Fibroblast of skin of left biceps (primary cell): ENCODE measurements around the gene CEP131.

Experiments
- DNase-seq, 2 experiments: peaks; one replicate each; pipeline ENCODE4 v3.0.0-alpha.2; 2013; ENCODE audit warnings: low read depth in 2 of 2

Gene CEP131

DNA sequence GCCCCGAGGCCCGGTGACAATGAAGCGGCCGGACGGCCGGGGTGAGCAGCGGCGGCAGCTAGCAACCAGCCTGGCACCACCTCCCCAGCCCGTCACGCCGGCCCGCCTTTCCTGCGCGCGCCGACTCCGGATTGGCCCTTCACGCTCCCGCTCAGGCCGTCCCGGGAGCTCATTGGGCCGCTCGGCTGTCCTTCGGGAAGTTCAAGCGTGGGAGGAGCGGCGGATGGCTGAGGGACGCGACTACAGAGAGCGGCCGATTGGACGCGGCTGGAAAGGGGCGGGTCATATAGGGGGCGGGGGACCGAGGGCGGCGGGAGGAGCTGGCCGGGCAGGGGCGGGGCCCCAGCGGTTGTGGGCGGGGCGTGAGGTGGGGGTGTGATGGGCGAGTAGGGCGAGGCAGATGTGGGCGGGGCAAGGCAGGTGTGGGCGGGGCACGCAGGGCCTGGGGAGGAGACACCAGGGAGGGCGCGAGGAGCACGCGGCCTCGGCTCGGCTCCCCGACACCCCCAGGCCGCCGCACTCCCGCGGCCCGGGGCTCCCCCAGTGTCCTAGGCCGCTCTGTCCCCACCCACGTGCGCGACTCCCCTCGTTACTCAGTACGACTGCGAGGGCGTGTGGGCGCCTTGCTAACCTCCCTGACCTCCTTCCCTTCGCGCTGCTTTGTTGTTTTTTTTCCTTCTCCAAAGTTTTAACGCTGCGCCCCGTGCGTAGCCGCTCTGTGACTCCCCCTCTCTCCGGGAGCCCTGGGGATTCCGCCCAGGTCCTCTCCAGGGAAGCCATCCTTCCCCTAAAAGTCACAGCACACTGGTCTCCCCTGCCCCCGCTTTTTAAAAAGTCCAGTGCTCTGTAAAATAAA is at the start of gene CEP131:
Gene CEP131, minus strand, starts transcription at position 60 of the 856 bp plus-strand sequence. CDS start 2,909 bp downstream, outside the sequence.
- peak; percentile 95 to 96 for DNase-seq

DNA sequence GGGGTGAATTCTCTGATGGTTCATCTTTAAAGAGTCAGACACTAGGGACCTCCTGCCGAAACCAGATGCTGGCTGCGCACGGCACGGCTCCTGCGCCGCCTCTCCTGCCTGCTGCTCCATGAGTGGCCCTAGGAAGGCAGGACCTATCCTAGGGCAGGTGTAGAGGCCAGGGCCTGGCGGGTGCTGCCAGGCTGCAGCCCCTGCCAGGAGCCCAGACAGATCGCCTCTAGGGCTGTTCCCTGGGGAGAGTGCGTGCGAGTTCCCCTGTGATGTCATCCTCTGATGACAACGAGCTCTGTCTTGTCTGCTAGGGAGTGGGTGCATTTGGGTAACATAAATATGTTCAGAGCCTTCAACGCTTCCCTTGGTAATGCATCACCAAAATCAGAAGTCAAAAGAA is 48.5 kb upstream of the CEP131 start:
- no peak for DNase-seq

DNA sequence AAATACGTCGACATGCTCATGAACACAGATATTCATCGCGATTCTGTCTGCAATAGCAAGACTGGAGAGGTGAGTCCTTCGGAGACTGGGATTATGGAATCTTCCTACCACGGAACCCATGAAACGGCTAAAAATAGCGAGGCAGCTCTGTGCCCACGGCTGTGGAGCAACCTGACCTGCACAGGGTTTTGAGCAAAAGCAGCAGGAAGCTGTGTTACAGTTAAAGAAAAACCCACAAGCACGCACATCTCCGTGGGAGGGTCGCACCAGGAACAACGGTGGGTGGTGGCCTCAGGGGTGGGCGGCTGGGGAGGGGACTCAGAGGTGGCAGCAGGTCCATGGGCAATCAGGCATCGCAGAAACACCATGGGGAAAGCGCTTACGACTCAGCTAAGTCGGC is 47.5 kb upstream of the CEP131 start:
- no peak for DNase-seq

- DNase-seq = no peak
Measured at GRCh38 chr17:81267390-81268067, 44.8 kb upstream of the CEP131 start.

DNA sequence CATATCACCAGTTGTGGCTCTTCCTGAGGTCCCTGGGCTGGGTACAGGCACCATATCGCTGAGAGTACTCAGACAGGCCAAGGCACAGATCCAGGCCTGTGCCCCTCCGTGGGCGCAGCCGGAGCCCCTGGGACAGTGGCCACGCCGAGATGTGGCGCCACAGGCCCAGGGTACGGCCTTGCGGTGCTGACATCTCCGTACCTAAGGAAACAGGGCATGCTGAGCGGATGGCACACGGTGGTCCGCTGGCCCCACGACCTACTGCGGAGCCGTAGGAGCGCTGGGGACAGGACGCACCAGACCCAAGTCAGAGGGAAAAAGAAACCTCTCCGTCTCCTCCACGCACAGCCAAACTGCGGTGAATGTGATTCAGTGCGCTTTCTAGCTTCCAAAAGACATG is 42.8 kb upstream of the CEP131 start:
- DNase-seq = no peak

GRCh38 chr17:81264640-81265039 is 41.9 kb upstream of the CEP131 start:
- no peak for DNase-seq

DNA sequence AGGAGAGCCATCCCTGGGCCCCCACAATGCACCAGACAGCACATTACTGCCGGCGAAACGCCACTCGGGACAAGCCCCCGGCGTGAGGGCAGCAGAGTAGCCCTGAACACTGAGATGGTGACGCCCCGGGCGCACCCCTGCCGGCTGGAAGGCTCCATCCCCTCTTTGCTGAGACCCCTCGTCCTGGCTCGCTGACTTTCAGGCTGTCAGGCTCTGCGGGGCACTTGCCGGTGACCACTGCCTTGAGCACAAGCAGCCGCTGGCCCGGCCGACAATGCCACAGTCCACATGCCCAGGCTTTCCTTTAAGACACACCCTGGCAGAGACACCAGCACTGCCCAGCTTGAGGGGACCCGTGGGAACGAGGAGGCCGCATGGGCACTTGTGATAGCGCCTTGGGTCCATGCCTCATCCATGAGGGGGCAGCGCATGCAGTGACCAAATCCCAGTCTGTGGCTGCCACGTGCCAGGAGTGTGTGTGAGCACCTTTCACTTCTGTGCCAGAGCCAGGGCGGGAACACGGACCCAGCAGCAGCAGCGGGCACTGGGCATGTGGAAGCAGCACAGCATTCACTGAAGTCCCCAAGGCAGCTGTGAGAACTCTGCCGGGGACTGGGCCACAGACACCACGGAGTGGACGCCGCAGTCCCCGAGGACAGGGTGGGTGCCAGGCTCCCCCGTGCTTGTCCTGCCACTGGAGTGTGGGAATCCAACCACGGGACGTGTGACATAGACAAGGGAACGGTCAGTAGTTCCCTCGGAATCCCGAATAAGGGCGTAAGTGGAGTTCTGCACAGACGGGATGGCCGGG is 40.8 kb upstream of the CEP131 start:
- no peak for DNase-seq

GRCh38 chr17:81261582-81262336 is 39.0 kb upstream of the CEP131 start:
- no peak for DNase-seq

- no peak for DNase-seq
Measured at GRCh38 chr17:81261096-81261495, 38.3 kb upstream of the CEP131 start.

GRCh38 chr17:81260641-81261040 is 37.9 kb upstream of the CEP131 start:
- no peak for DNase-seq

- DNase-seq = no peak
Measured at GRCh38 chr17:81260171-81260570, 37.4 kb upstream of the CEP131 start.

GRCh38 chr17:81259058-81259605 is 36.4 kb upstream of the CEP131 start:
- DNase-seq = no peak

DNA sequence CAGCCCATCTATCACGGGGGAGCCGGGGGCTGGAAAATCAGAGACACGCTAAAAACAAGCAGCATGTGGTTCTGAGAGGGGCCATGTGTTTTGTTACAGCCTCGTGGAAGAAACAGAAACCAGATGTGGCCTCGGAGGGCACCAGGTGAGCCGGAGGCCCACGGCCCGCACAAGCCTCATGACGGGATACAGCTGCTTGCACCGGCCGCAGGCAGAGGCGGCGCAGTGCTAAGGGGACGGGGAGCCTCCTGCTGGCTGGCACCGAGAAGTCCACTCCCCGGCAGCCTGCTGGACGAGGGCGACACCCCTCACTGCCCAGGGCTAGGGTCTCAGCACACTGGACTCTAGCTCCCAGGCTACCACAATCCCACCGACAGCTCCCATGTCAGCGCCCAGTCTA is 35.5 kb upstream of the CEP131 start:
- DNase-seq = no peak

DNA sequence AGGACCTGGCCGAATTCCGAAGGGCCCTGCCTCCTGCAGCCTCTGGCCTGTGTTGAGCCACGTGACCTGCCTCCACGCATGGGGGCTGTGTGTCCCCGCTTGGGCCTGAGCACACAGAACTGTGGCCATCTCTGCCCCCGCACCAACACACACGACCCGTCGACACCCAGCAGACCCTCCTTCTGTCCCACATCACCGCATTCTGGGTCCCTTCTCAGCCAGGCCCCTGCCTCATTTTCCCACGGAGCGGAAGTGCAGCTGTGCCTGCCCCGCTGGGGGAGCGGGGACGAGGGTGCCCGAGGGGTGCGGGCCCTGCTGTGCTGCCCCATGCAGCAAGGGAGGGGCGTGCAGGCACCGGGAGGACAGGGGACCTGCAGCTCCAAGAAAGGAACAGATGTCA is 34.8 kb upstream of the CEP131 start:
- DNase-seq = no peak

- DNase-seq = no peak
Measured at GRCh38 chr17:81256616-81257015, 33.9 kb upstream of the CEP131 start.

DNA sequence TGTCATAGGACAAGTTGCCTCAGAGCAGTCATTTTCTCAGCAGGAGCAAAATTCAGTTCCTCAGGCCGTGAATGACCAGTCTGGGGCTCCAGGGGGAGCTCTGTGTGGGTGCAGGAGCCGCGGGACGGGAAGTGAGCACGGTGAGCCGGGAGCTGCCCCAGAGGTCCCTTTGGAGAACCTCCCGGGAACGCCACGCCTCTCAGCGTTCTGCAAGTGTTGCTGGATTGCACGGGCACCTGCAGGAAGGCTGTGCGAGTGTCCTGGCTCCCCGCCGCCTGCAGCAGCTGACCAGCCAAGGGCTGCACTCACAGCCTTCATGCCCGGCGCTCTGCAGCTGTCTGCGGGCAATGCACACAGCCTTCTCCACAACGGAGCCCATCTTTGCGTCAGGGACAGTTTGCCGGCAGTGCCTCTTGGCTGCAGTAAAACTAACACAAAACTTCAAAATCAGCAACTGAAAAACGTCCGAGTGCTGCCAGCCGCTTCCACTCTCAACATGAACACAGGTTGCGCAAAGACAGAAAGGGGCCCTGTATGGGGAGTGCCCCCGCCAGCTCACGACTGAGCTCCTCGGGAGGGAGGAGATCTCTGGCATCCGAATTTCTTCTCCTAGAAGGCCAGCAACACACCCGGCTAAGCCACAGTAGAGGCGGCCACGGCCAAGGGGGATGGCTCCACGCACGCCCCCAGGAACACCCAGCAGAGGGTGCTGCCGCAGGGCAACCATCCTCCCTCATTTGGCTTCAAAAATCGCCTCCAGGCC is 32.4 kb upstream of the CEP131 start:
- DNase-seq = peak; percentile 15 to 24

DNA sequence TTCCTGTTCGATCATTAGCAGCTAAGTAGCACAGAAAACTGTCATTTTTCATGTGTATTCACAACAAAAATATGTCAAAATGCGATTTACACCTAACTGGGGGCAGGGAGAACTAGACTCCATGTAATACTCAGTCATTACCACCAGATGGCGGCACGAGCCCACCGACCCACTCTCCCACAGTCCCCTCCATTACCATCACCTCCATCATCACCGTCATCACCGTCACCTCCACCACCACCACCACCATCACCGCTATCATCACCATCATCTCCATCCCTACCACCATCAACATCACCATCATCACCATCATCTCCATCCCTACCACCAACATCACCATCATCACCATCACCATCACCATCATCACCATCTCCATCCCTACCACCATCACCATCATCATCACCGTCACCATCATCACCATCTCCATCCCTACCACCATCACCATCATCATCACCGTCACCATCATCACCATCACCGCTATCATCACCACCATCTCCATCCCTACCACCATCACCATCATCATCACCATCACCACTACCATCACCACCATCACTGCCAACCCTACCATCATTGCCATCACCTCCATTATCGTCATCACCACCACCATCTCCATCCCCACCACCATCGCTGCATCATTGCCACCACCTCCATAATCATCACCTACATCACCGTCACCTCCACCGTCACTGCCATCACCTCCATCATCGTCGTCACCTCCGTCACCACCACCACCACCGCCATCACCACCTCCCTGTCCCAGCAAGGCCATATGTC is 30.8 kb upstream of the CEP131 start:
- DNase-seq = peak in 1 of 2 experiments; percentile 4

DNA sequence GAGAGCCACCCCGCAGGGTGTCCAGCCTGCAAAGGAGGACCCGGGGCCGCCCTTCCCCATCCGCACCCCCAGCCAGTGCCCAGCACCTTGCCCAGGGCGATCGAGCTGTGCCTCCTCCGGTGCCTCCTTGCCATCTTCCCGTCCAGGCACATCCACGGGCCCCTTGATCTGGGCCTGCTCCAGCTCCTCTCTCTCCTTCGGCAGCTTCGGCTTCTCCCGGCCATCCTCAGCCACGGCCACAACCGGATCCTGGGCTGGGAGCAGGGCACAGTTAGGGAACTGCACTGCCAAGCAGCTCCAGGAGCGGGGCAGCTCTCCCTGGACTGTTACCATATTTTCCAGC is 30.2 kb upstream of the CEP131 start:
- no peak for DNase-seq

DNA sequence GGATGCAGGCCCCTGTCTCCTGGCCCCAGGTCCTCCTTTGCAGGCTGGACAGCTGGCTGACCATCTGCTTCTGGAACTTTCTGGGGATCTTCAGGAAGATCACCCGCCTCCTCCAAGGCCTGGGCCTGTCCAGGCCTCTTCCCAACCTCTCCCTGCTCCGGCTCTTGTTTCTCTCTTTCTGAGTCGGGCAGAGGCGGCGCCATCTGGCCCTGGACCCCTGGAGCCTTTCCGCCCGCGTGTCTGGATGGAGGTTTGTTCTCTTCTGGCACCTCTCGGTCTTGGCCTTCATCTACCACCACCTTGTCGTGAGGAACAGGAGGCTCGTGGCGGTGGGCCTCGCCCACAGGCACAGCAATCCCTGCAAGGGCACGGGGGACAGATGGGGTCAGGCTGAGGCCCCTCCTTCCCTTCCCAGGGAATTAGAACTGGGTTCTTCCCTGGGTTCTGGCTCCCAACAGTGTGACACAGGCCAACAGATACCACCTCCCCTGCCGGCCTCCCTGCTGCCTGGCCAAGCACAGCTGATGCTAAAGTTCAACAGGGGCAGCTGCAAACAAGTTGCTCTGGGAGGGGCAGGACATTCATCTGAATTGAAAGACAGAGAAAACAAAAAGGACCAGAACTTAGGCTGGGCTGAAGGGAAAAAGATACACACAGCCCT is 29.7 kb upstream of the CEP131 start:
- no peak for DNase-seq
